NCI-H1092 treated with DMSO at 0.1 percent for 48 hours (cell line): ENCODE data around the gene LSM7.

ENCODE experiments used
- DNase-seq: peaks from one replicate; lab custom pipeline; 2025; lab: John Stamatoyannopoulos, UW

The LSM7 gene

GRCh38 chr19:2338055-2338615, 9.7 kb upstream of the LSM7 start:
- DNase-seq = no peak

DNA sequence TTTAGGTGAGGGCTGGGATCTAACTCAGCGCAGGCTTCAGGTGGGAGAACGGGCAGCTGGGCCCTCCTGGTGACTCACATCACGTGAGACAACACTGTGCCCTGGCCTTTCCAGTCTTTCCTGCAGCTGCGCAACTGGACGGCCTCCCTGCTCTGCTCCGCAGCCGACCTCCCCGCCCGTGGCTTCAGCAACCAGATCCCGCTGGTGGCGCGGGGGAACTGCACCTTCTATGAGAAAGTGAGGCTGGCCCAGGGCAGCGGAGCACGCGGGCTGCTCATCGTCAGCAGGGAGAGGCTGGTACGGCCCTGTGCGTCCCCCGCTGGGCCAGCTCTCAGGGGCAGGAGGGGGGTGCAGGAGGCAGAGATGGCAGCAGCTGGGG, 8.9 kb upstream of the LSM7 start:
- no peak for DNase-seq

GRCh38 chr19:2336528-2337328, 8.3 kb upstream of the LSM7 start:
- DNase-seq = no peak

DNA sequence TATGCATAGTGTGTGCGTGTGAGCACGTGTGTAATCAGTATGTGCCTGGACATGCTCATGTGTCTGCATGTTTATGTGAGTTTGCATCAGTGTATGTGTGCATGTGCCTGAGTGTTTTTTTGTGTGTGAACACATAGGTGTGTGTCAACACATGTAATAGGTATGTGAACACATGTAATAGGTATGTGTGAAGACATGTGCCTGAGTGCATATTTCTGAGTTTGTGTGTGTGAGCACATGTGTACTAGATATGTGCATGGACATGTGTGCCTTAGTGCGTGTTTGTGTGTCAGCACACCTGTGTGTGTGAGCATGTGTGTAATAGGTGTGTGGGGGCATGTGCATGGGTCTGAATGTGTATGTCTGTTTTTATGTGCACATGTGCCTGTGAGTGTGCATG, 7.5 kb upstream of the LSM7 start:
- no peak for DNase-seq

GRCh38 chr19:2334986-2335846, 6.8 kb upstream of the LSM7 start:
- no peak for DNase-seq

DNA sequence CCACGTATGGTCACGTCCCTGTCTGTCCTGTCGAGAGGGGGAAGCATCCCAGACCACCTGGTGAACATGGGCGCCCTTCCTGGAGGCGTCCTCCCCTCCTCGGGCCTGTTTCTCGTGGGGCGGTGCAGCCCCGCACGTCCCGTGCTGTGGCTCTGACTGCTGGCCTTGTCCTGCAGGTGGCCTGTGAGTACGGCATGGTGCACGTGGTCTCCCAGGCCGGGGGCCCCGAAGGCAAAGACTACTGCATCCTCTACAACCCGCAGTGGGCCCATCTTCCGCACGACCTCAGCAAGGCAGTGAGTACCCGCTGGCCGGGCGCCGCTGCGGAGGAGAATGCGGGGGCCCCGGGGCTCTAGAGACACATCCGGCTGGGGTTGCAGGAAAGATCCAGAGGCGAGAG, 6.0 kb upstream of the LSM7 start:
- no peak for DNase-seq

DNA sequence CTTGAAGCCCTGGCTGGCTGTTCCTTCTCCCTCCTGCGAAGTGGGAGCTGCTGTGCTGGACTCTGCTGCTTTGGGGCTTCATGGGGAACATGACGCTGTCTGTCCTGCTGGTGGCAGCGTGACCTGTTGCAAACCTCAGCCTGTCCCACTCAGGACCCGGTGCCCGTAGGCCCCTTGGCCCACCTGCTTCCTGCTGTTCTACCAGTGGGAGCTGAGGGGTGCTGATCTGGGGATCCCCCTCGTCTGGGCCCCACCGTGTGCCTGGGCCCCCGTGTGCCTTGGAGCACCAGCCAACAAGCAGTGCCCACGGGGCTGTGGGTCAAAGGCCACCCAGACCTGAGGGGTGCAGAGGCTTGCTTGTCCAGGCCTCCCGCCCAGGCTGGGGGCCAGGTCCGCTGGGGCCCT, 5.4 kb upstream of the LSM7 start:
- DNase-seq = no peak

DNA sequence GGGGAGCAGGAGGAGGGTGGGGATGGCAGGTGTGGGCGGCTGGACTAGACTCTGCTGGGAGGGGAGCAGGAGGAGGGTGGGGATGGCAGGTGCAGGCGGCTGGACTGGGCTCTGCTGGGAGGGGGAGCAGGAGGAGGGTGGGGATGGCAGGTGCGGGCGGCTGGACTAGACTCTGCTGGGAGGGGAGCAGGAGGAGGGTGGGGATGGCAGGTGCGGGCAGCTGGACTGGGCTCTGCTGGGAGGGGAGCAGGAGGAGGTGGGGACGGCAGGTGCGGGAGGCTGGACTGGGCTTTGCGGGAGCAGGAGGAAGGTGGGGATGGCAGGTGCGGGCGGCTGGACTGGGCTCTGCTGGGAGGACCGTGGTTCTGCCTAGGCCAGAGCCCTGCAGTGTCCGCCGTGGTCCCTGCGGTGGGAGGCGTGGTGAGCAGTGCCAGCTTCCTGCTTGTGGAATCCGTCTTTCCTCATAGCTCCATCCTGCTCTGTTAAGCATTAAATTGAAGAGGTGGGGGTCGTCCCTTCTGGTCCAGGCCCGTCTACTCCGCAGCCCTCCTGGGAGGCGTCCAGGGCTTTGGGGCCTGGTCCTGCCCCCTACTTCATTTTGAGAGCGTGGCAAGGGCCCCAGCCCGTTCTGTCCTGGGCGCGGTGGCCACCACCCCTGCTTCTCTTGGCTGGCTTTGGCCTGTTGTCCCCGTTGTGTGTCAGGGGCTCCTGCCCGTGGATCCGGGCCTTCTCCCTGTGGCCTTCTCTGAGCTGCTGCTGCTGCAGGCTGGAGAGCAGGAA, 4.8 kb upstream of the LSM7 start:
- DNase-seq = peak; percentile 76

- peak; percentile 69 for DNase-seq
These were observed 4.1 kb upstream of the LSM7 start for GRCh38 chr19:2332341-2333026.

- DNase-seq = peak; percentile 24
These were observed 3.3 kb upstream of the LSM7 start for GRCh38 chr19:2331601-2332246.

DNA sequence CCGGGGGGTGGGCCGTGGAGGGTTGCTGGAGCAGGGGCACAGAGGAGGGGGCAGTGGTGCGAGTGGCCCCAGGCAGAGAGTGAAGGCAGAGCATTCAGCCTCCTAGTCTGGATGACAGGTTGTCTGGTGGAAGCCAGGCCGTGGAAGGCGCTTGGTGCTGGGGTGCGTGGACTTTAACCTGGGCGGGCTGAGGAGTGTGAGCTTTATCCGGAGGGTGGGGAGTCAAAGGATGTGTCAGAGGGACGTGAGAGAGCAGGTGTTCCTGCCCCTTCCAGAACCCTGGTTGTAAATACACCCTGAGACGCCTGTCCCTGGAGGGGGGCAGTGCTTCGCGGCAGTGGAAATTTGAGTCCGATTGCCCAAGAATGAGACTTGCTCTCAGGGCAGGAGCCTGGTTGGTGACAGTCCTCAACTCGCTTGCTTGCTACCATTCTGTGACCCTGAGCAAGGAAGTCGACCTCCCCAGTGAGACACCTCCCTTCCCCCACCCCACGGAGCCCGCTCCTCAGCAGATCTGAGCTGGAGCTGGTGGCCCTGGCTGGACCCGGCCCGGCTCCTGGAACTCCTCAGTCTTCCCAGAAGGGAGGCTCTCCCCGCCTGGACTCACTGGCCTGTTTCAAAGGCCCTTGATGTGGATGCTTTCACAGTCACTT, 2.4 kb upstream of the LSM7 start:
- no peak for DNase-seq

DNA sequence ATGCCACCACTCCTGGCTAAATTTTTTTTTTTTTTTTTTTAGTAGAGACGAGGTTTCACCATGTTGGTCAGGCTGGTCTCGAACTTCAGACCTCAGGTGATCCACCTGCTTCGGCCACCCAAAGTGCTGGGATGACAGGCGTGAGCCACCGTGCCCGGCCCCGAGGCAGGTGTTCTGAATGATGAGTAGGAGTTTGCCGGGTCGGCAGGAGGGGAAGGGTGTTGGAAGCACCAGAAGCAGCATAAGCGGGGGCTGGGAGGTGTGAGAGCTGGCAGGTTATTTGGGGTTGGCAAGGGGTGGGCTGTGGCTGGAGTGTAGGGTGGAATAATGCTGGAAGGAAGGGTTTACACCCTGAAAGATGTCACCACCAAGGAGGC, 1.9 kb upstream of the LSM7 start:
- no peak for DNase-seq

DNA sequence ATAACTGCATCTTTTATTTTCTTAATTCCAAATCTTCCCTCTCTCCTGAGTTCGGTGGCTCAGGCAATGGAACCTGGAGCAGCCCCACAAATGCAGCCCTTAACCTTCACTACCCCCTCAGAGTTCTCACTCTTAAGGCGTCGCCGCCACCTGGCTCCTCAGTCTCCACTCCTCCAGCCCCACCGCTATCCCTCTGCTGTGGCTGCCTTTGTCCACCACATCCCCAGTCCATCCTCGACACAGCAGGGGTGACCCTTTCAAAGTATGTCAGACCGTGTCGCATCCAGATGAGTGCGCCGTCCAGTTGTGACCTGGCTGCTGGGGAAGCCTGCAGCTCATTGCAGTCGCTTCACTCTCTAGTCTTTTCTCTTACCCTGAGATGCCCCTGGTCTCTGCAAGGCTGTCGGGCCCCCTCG, 1.1 kb upstream of the LSM7 start:
- no peak for DNase-seq

DNA sequence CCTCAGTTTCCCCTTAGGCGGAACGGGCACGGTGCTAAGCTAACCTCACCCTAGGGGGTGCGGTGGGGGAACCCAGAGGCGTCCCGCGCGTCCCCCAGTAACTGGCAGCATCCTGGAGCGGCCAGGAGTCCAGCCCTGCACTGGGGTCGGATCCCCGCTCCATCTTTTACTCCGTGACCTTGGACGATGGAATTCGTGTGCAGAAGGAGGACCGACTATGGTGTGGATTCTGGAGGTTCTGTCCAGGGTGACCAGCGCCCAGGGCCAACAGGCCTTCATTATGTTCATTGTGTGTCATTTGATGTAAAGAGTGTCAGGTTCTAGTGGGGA, 728 bp upstream of the LSM7 start:
- DNase-seq = no peak

- peak; percentile 41 for DNase-seq
These were observed 499 bp downstream of the LSM7 start for GRCh38 chr19:2327773-2328400.

GRCh38 chr19:2326699-2327360, 1.6 kb downstream of the LSM7 start:
- DNase-seq = no peak

DNA sequence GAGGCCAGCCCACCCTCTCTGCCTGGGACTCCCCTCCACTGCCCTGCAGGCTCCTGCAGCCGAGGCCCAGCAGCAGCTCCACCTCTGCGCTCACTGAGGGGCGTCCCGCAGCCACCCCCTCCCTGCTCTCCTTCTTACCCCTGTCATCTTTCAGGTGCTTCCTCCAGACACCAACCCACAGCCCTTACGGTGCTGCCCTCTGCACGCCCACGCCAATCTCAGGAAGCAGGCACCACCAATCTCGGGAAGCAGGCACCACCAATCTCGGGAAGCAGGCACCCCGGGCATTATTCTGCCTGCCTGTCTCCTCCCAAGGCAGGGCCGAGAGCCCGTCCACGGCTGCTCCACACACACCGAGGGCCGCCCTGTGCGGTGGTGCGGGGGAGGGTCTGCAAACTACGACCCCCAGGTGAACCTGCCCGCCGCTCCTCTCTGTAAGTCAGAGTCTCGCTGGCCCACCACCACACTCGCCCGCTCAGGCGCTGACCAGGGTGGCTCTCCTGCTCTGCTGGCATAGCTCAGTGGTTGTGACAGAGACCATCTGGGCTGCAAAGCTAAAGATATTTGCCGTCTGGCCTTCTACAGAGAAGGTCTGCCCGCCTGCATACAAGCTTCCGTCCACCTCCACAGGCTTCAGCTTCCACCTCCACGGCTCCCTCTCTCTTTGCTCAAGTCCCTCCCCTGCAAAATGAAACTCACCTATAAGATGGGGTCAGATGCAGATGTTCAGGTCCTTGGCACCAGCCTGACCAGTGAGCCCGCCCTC, 2.9 kb downstream of the LSM7 start:
- DNase-seq = no peak

- no peak for DNase-seq
These were observed 4.0 kb downstream of the LSM7 start for GRCh38 chr19:2324220-2324948.
